Left lung (tissue), 10 donors: ENCODE data around the gene ZNF282. TPM values are rescaled to one million over a fixed set of nuclear protein-coding genes. Genes with fewer than 3 reads are reported as not detected.

Experiments
- ATAC-seq: fragments of 200-7000 bp; cut with Tn5 transposase; one replicate; pipeline ENCODE4 v1.9.1; 2020; ENCODE audit warnings: moderate library complexity
- DNase-seq, 4 donors: peaks; one replicate each; pipeline ENCODE4 v3.0.0-alpha.2; 2013 to 2020
- H3K27ac ChIP-seq, 2 donors: fragments of 200-600 bp; sonication (generic) in 1 of 2; one replicate each; pipeline versions ENCODE4 v1.5.0 to v1.8.0; 2020 to 2021
- H3K27me3 ChIP-seq, 2 donors: fragments of 200-600 bp; sonication (generic) in 1 of 2; one replicate each; pipeline versions ENCODE4 v1.5.0 to v1.8.0; 2020 to 2021
- H3K36me3 ChIP-seq, 2 donors: fragments of 200-600 bp; sonication (generic) in 1 of 2; one replicate each; pipeline versions ENCODE4 v1.5.0 to v1.8.0; 2020 to 2021
- H3K4me1 ChIP-seq, 2 donors: fragments of 200-600 bp; one replicate each; pipeline ENCODE4 v1.8.0; 2021
- H3K4me3 ChIP-seq, 2 donors: fragments of 200-600 bp; sonication (generic) in 1 of 2; one replicate each; pipeline versions ENCODE4 v1.5.0 to v1.8.0; 2020 to 2021; ENCODE audit warnings: mild to moderate bottlenecking in 1 of 2
- H3K9me3 ChIP-seq, 2 donors: fragments of 200-600 bp; sonication (generic) in 1 of 2; one replicate each; pipeline versions ENCODE4 v1.5.0 to v1.8.0; 2020 to 2021
- CTCF ChIP-seq, 2 donors: fragments of 200-600 bp; sonication (generic) in 1 of 2; IDR thresholded peaks; one replicate each; pipeline versions ENCODE4 v1.5.0 to v1.8.0; 2021; ENCODE audit warnings: antibody characterized with exemption in 2 of 2
- intact Hi-C, 2 donors: fragments of 100-400 bp; cut with DNase I; formaldehyde crosslinking; loops; one replicate each; pipeline versions ENCODE4 v1.11.2 to v1.14.2; 2022
- polyA plus RNA-seq, 6 donors: library from polyadenylated mRNA; unstranded; fragments of 120-200 nt; gene quantifications; one replicate each; pipeline ENCODE4 v1.2.1, GENCODE V29; 2013; ENCODE audit not compliant: insufficient read length in 6 of 6
- total RNA-seq, 2 donors: library from RNA; stranded (reverse); fragmentation: NEBNext Ultra II Directional; extraction: Animal tissue kit (Norgen Biotek cat#: 25700); gene quantifications; one replicate each; pipeline ENCODE4 v1.2.1, GENCODE V29; 2021
- donor health status: DM: no; HTN: yes; CAD: no.
- donor health status: DM: no; HTN: no; CAD: no.

ZNF282 gene
- total and polyA plus RNA-seq, 8 donors: 20.1 to 26.0 (median 24.0) TPM

DNA sequence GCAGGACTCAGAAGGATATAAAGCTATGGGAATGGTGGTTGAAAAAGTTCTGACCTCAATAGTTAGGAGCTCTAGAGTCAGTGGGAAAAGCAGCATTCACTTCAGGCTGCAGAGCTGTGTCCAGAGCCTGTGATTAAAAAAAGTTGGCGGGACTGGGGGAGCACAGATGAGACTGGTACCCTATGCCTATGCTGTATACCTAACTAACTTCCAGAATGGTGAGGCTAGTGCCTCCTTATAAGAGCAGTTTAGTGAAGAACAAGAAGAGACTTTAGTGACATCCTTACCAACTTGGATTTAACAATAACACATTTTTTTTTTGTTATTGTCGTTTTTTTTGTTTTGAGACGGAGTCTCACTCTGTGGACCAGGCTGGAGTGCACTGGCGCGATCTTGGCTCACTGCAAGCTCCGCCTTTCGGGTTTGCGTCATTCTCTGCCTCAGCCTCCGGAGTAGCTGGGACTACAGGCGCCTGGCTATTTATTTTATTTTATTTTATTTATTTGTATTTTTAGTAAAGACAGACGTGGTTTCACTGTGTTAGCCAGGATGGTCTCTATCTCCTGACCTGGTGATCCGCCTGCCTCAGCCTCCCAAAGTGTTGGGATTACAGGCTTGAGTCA is 6.6 kb upstream of the ZNF282 start:
- intact Hi-C loops: no loop called here
- H3K36me3 ChIP-seq: no peaks in the 10 kb centered on the region
- DNase-seq (no peak), ATAC-seq (no peak)
- no peak overlapping the region for H3K4me3 ChIP-seq
- no peak overlapping the region for H3K27ac ChIP-seq
- TF ChIP-seq CTCF (IDR thresholded peaks at IDR 0.05): no peak
- H3K4me1 ChIP-seq: peaks cover 0 to 6% of the 10 kb centered on the region in 2 donors
- peaks cover 0 to 7% of the 10 kb centered on the region in 2 donors for H3K27me3 ChIP-seq
- no peaks in the 10 kb centered on the region for H3K9me3 ChIP-seq

DNA sequence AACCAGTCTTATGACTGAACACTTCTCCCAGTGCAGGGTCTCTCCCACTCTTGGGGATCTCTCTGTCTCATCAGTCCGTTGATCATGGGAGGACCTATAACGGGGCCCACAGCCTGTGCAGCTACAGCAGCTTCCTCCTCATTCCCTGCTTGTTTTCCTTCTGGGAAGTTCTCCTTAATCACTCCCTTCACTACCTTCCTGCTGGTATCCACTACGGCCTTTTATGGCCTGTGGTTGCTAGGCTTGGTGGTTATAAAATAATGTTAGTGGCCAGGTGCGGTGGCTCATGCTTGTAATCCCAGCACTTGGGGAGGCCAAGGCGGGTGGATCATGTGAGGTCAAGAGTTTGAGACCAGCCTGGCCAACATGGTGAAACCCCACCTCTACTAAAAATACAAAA is 3.5 kb upstream of the ZNF282 start:
- no peak for TF ChIP-seq CTCF (IDR thresholded peaks at IDR 0.05)
- no peak for ATAC-seq

DNA sequence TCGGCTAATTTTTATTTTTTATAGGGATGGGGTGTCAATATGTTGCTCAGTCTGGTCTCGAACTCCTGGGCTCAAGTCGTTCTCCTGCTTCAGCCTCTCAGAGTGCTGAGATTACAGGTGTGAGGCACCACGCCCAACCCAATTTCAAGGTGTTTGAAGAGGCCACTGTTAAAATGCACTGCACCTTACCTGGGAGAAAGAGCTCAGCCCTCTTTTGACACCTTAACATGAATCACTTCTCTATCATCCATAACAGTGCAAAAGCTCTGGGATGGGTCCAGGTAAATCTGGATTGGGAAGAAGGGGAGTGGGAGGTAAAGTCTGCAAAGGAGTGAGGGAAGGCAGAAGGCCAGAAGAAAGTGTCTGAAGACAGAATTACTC is 557 bp upstream of the ZNF282 start:
- ATAC-seq (peak; percentile 1), DNase-seq (no peak)
- no peak for TF ChIP-seq CTCF (IDR thresholded peaks at IDR 0.05)
- H3K9me3 ChIP-seq: no peaks in the 10 kb centered on the region
- H3K4me3 ChIP-seq: peak overlapping the region; percentile 76 to 86
- H3K36me3 ChIP-seq: peaks cover 0 to 20% of the 10 kb centered on the region in 2 donors
- peaks cover 0 to 7% of the 10 kb centered on the region in 2 donors for H3K27me3 ChIP-seq
- intact Hi-C loops: no loop called here
- peaks cover 10 to 31% of the 10 kb centered on the region in 2 donors for H3K4me1 ChIP-seq
- H3K27ac ChIP-seq: peak overlapping the region; percentile 85 to 92

More for the DNA sequence above, 3.5 kb upstream of the ZNF282 start:
- Histone ChIP-seq H3K4me1 (peaks cover 6 to 21% of the 10 kb centered on the region in 2 donors), H3K27ac (no peak overlapping the region), H3K27me3 (peaks cover 0 to 7% of the 10 kb centered on the region in 2 donors), H3K9me3 (no peaks in the 10 kb centered on the region), H3K4me3 (no peak overlapping the region), H3K36me3 (no peaks in the 10 kb centered on the region)
- intact Hi-C loops: no loop called here
- DNase-seq: no peak

DNA sequence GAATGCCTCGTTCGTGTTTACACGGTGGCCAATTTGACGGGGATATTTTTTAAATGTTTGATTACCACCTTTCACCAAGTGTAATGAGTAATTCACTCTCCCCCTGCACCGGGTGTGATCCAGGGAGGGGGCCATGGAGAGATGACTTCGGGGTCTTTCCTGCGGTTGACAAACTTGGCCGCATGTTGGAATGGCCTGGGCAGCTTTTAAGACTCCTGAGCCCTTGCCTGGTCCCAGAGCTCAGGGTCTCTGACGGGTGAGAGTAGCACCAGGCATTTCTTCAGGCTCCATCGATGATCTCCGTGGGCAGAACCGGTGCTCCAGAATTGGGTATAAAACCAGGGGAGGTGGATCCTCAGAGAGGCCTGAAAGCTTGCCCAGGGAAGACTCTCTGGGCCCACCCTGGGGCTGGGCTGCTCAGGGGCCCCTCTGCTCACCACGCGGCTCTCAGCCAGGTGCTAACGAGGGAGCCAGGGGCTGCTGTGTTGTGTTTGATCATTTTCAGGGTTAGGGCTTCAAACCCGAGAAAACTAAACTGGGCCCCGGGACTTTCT is 882 bp downstream of the ZNF282 start:
- H3K4me1 ChIP-seq: peaks cover 10 to 25% of the 10 kb centered on the region in 2 donors
- H3K36me3 ChIP-seq: peaks cover 0 to 34% of the 10 kb centered on the region in 2 donors
- DNase-seq (no peak), ATAC-seq (no peak)
- peak overlapping the region; percentile 85 to 92 for H3K27ac ChIP-seq
- H3K4me3 ChIP-seq: peak overlapping the region; percentile 76 to 86
- no peaks in the 10 kb centered on the region for H3K9me3 ChIP-seq
- intact Hi-C loops: no loop called here
- H3K27me3 ChIP-seq: no peaks in the 10 kb centered on the region
- TF ChIP-seq CTCF (IDR thresholded peaks at IDR 0.05): no peak

DNA sequence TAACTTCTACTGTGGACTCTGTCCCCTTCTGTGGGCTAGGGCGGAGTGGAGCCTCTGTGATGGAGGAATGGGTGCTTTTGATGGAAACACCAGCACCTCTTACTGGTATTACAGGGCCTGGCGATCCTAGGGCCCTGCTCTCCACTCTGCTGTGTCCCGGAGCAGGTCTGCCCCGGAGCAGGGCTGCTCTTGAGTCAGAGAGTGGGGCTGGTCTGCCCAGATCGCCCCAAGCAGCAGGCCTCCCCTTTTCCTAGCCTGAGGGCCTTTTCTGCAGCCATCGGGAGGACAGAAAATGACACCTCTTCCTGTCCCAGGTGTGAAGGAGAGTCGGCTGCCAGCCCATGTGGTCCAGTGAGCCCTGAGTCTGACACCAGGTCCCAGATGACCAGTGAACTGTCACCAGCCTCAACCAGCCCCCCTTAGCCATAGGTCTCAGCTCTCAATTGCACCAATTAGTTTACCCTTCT is 1.4 kb downstream of the ZNF282 start:
- peaks cover 10 to 25% of the 10 kb centered on the region in 2 donors for H3K4me1 ChIP-seq
- H3K9me3 ChIP-seq: no peaks in the 10 kb centered on the region
- ATAC-seq (peak; percentile 16), DNase-seq (no peak)
- intact Hi-C loops: no loop called here
- peak overlapping the region in 1 of 2 donors; percentile 92 for H3K27ac ChIP-seq
- H3K27me3 ChIP-seq: no peaks in the 10 kb centered on the region
- peaks cover 0 to 39% of the 10 kb centered on the region in 2 donors for H3K36me3 ChIP-seq
- H3K4me3 ChIP-seq: peak overlapping the region; percentile 76 to 86
- TF ChIP-seq CTCF (IDR thresholded peaks at IDR 0.05): no peak
